ENCODE measurements around the gene MINDY4B. TPM values are rescaled to one million over a fixed set of nuclear protein-coding genes. Genes with fewer than 3 reads are reported as not detected.

MINDY4B gene
- total and polyA plus RNA-seq, 12 donors, result 0.19 to 0.60 TPM; not detected in 10

DNA sequence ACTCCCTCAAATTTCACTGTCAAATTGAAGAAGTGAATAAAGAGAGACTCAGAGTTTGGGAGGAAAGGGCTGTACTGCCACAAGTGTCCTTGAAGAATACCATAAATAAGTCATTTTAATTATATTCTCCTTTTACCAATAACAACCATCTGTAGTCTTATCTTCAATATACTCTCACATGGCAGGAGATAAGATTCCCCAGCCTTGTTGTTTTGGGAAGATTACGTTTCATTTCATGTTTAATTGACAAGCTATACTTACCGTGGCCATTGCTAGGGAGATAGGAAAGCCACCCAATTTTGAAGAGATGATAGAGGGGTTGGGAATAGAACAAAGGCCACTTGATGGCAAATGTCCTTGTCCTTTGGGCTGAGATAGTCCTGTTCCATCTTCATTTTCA lies 2.3 kb downstream of the MINDY4B start:
- H3K27ac ChIP-seq, result no peak overlapping the region
- no peak for ATAC-seq
- no peak overlapping the region for H3K4me3 ChIP-seq
- WGBS, 2 donors, result 61 to 71% methylated on average over 2 of the region's 2 CpGs
- H3K36me3 ChIP-seq, result no peaks in the 10 kb centered on the region
- DNase-seq, result no peak
- peaks cover 0 to 12% (median 0%) of the 10 kb centered on the region in 7 donors for H3K27me3 ChIP-seq
- intact Hi-C loops (cut with DNase I), result no loop called here
- peaks cover 0 to 5% (median 0%) of the 10 kb centered on the region in 11 donors for H3K9me3 ChIP-seq
- H3K4me1 ChIP-seq, result no peaks in the 10 kb centered on the region
- TF ChIP-seq, protein P1, sequence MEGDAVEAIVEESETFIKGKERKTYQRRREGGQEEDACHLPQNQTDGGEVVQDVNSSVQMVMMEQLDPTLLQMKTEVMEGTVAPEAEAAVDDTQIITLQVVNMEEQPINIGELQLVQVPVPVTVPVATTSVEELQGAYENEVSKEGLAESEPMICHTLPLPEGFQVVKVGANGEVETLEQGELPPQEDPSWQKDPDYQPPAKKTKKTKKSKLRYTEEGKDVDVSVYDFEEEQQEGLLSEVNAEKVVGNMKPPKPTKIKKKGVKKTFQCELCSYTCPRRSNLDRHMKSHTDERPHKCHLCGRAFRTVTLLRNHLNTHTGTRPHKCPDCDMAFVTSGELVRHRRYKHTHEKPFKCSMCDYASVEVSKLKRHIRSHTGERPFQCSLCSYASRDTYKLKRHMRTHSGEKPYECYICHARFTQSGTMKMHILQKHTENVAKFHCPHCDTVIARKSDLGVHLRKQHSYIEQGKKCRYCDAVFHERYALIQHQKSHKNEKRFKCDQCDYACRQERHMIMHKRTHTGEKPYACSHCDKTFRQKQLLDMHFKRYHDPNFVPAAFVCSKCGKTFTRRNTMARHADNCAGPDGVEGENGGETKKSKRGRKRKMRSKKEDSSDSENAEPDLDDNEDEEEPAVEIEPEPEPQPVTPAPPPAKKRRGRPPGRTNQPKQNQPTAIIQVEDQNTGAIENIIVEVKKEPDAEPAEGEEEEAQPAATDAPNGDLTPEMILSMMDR (IDR thresholded peaks at IDR 0.05), result no peak

GRCh38 chr3:150901793-150902192 lies 3.4 kb downstream of the MINDY4B start:
- 85 to 88% methylated on average over 10 of the region's 10 CpGs for WGBS, 2 donors
- DNase-seq (no peak), ATAC-seq (no peak)
- no peaks in the 10 kb centered on the region for H3K9me3 ChIP-seq
- TF ChIP-seq, protein P1 (IDR thresholded peaks at IDR 0.05), result no peak
- no peak overlapping the region for H3K4me3 ChIP-seq
- H3K27me3 ChIP-seq, result peaks cover 0 to 9% (median 0%) of the 10 kb centered on the region in 7 donors
- H3K4me1 ChIP-seq, result no peaks in the 10 kb centered on the region
- no peak overlapping the region for H3K27ac ChIP-seq
- no peaks in the 10 kb centered on the region for H3K36me3 ChIP-seq
- intact Hi-C loops (cut with DNase I), result no loop called here

- Histone ChIP-seq H3K27me3 (peaks cover 0 to 9% (median 0%) of the 10 kb centered on the region in 7 donors), H3K4me3 (no peak overlapping the region), H3K36me3 (no peaks in the 10 kb centered on the region), H3K4me1 (no peaks in the 10 kb centered on the region), H3K27ac (no peak overlapping the region), H3K9me3 (no peaks in the 10 kb centered on the region)
- intact Hi-C loops (cut with DNase I), result no loop called here
- 57 to 58% methylated on average over 2 of the region's 2 CpGs for WGBS, 2 donors
- DNase-seq (no peak), ATAC-seq (no peak)
- TF ChIP-seq, protein P1 (IDR thresholded peaks at IDR 0.05), result no peak
These were observed 6.1 kb downstream of the MINDY4B start for GRCh38 chr3:150899141-150899540.

DNA sequence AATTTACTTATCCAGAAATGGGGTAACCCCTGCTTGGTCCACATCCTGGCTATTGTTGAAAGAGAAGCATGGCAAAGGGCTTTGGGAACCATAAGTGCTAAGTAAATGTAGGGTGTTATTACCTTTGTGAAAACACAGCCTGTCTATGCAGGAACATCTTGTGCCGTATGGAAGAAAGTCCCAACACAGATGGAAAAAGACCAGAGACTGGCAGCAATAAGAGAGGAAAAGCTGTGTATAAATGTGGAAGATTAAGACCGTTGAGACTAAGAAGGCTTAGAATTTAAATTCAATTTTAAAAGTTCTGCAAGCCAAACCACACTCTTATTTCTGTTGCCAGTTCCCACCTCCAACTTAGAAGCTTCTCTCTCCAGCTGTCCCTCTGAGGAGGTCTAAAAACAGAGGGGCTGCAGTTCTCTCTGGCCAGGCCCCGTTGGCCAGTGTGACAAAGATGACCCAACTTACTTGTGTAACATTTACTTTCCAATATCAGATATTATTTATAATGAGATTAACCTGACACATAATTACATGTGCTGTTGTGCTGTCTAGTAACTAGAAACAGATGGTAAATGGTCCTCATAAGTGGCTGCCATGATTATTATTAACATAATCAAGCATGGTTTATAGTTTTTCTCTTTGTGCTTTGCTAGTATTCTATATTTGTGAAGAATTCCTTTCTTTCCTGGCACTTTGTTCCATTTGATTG lies 7.0 kb downstream of the MINDY4B start:
- ATAC-seq (no peak), DNase-seq (no peak)
- Histone ChIP-seq H3K4me1 (no peaks in the 10 kb centered on the region), H3K27me3 (peaks cover 0 to 9% (median 0%) of the 10 kb centered on the region in 7 donors), H3K9me3 (no peaks in the 10 kb centered on the region), H3K4me3 (no peak overlapping the region), H3K36me3 (no peaks in the 10 kb centered on the region), H3K27ac (no peak overlapping the region)
- TF ChIP-seq, protein P1 (IDR thresholded peaks at IDR 0.05), result no peak
- 83% methylated on average over 3 of the region's 3 CpGs for WGBS, 2 donors
- intact Hi-C loops (cut with DNase I), result no loop called here

Data from heart right ventricle (tissue), 16 donors.